HAP-1 (cell line): ENCODE data around the gene KCNMB2.

Experiments
- DNase-seq, 2 experiments: peaks; one replicate each; pipeline ENCODE4 v3.0.0-alpha.2; 2016 to 2020; ENCODE audit warnings: low spot score in 2 of 2
- H3K27me3 ChIP-seq: fragments of 250-450 bp; sonication (Bioruptor Pico); 2 replicates; pipeline ENCODE4 v1.5.1; 2020; ENCODE audit warnings: low read depth, mild to moderate bottlenecking, moderate library complexity
- H3K36me3 ChIP-seq: fragments of 250-450 bp; sonication (Bioruptor Pico); replicated peaks from 2 replicates; pipeline ENCODE4 v1.5.1; 2020; ENCODE audit warnings: mild to moderate bottlenecking
- H3K4me1 ChIP-seq: fragments of 250-450 bp; sonication (Bioruptor Pico); 2 replicates; pipeline ENCODE4 v1.5.1; 2020; ENCODE audit warnings: mild to moderate bottlenecking
- H3K4me3 ChIP-seq: fragments of 250-450 bp; sonication (Bioruptor Pico); 2 replicates; pipeline ENCODE4 v1.5.1; 2020; ENCODE audit warnings: mild to moderate bottlenecking, moderate library complexity
- H3K9me3 ChIP-seq: fragments of 250-450 bp; sonication (Bioruptor Pico); 2 replicates; pipeline ENCODE4 v1.5.1; 2020; ENCODE audit warnings: mild to moderate bottlenecking, moderate library complexity
- in situ Hi-C: fragments of 300-500 bp; cut with MboI; formaldehyde crosslinking; loops from 3 replicates; pipeline ENCODE4 v1.14.3; 2020; ENCODE audit warnings: low sequenced_read_pairs, inconsistent platforms, mixed read lengths

Gene KCNMB2

GRCh38 chr3:178663201-178663934, 127.1 kb downstream of the KCNMB2 start:
- no peak for DNase-seq
- H3K9me3 ChIP-seq = no peaks in the 10 kb centered on the region
- in situ Hi-C loops = no loop called here
- H3K4me3 ChIP-seq = no peak overlapping the region
- no peaks in the 10 kb centered on the region for H3K27me3 ChIP-seq
- H3K4me1 ChIP-seq = peaks cover 13% of the 10 kb centered on the region
- H3K36me3 ChIP-seq = no peaks in the 10 kb centered on the region

- H3K9me3 ChIP-seq = no peaks in the 10 kb centered on the region
- no peaks in the 10 kb centered on the region for H3K27me3 ChIP-seq
- in situ Hi-C loops = no loop called here
- H3K4me3 ChIP-seq = no peak overlapping the region
- no peak for DNase-seq
- peaks cover 13% of the 10 kb centered on the region for H3K4me1 ChIP-seq
- H3K36me3 ChIP-seq = no peaks in the 10 kb centered on the region
Observed at GRCh38 chr3:178665747-178666146, 129.5 kb downstream of the KCNMB2 start.

- H3K27me3 ChIP-seq = no peaks in the 10 kb centered on the region
- H3K4me1 ChIP-seq = peaks cover 6% of the 10 kb centered on the region; the same call in 1 of the 2 replicates
- H3K36me3 ChIP-seq = no peaks in the 10 kb centered on the region
- H3K9me3 ChIP-seq = no peaks in the 10 kb centered on the region
- H3K4me3 ChIP-seq = no peak overlapping the region
- no peak for DNase-seq
- in situ Hi-C loops = no loop called here
Observed at GRCh38 chr3:178669022-178669601, 132.9 kb downstream of the KCNMB2 start.

- H3K9me3 ChIP-seq = no peaks in the 10 kb centered on the region
- no peak overlapping the region for H3K4me3 ChIP-seq
- peaks cover 3% of the 10 kb centered on the region; the same call in 1 of the 2 replicates for H3K4me1 ChIP-seq
- no peaks in the 10 kb centered on the region for H3K36me3 ChIP-seq
- in situ Hi-C loops = no loop called here
- DNase-seq = no peak
- no peaks in the 10 kb centered on the region for H3K27me3 ChIP-seq
Observed at GRCh38 chr3:178669758-178670157, 133.5 kb downstream of the KCNMB2 start.

GRCh38 chr3:178671377-178671776, 135.1 kb downstream of the KCNMB2 start:
- in situ Hi-C loops = no loop called here
- no peaks in the 10 kb centered on the region for H3K27me3 ChIP-seq
- no peaks in the 10 kb centered on the region for H3K4me1 ChIP-seq
- no peak for DNase-seq
- H3K36me3 ChIP-seq = no peaks in the 10 kb centered on the region
- no peak overlapping the region for H3K4me3 ChIP-seq
- H3K9me3 ChIP-seq = no peaks in the 10 kb centered on the region

- Histone ChIP-seq H3K4me3 (no peak overlapping the region), H3K9me3 (no peaks in the 10 kb centered on the region), H3K36me3 (no peaks in the 10 kb centered on the region), H3K4me1 (no peaks in the 10 kb centered on the region), H3K27me3 (no peaks in the 10 kb centered on the region)
- in situ Hi-C loops = no loop called here
- no peak for DNase-seq
Observed at GRCh38 chr3:178671791-178672190, 135.6 kb downstream of the KCNMB2 start.

GRCh38 chr3:178672275-178672674, 136.0 kb downstream of the KCNMB2 start:
- no peak for DNase-seq
- Histone ChIP-seq H3K9me3 (no peaks in the 10 kb centered on the region), H3K36me3 (no peaks in the 10 kb centered on the region), H3K4me1 (no peaks in the 10 kb centered on the region), H3K4me3 (no peak overlapping the region), H3K27me3 (no peaks in the 10 kb centered on the region)
- in situ Hi-C loops = no loop called here

GRCh38 chr3:178673529-178673928, 137.3 kb downstream of the KCNMB2 start:
- no peaks in the 10 kb centered on the region for H3K4me1 ChIP-seq
- DNase-seq = no peak
- H3K4me3 ChIP-seq = no peak overlapping the region
- no peaks in the 10 kb centered on the region for H3K27me3 ChIP-seq
- no peaks in the 10 kb centered on the region for H3K36me3 ChIP-seq
- H3K9me3 ChIP-seq = no peaks in the 10 kb centered on the region
- in situ Hi-C loops = no loop called here

GRCh38 chr3:178676077-178676476, 139.8 kb downstream of the KCNMB2 start:
- no peak for DNase-seq
- Histone ChIP-seq H3K4me1 (no peaks in the 10 kb centered on the region), H3K9me3 (no peaks in the 10 kb centered on the region), H3K27me3 (no peaks in the 10 kb centered on the region), H3K4me3 (no peak overlapping the region), H3K36me3 (no peaks in the 10 kb centered on the region)
- in situ Hi-C loops = no loop called here

GRCh38 chr3:178676942-178677790, 140.9 kb downstream of the KCNMB2 start:
- H3K36me3 ChIP-seq = no peaks in the 10 kb centered on the region
- no peaks in the 10 kb centered on the region for H3K9me3 ChIP-seq
- no peaks in the 10 kb centered on the region for H3K27me3 ChIP-seq
- no peaks in the 10 kb centered on the region for H3K4me1 ChIP-seq
- in situ Hi-C loops = no loop called here
- no peak for DNase-seq
- H3K4me3 ChIP-seq = no peak overlapping the region

- in situ Hi-C loops = no loop called here
- Histone ChIP-seq H3K9me3 (no peaks in the 10 kb centered on the region), H3K27me3 (no peaks in the 10 kb centered on the region), H3K4me1 (no peaks in the 10 kb centered on the region), H3K4me3 (no peak overlapping the region), H3K36me3 (no peaks in the 10 kb centered on the region)
- no peak for DNase-seq
Observed at GRCh38 chr3:178677961-178678360, 141.7 kb downstream of the KCNMB2 start.

GRCh38 chr3:178680037-178680436, 143.8 kb downstream of the KCNMB2 start:
- Histone ChIP-seq H3K27me3 (no peaks in the 10 kb centered on the region), H3K4me1 (no peaks in the 10 kb centered on the region), H3K4me3 (no peak overlapping the region), H3K36me3 (no peaks in the 10 kb centered on the region), H3K9me3 (no peaks in the 10 kb centered on the region)
- DNase-seq = no peak
- in situ Hi-C loops = no loop called here

- in situ Hi-C loops = no loop called here
Observed at GRCh38 chr3:178680489-178680888, 144.3 kb downstream of the KCNMB2 start.

More at GRCh38 chr3:178680489-178680888, 144.3 kb downstream of the KCNMB2 start:
- Histone ChIP-seq H3K4me3 (no peak overlapping the region), H3K4me1 (no peaks in the 10 kb centered on the region), H3K36me3 (no peaks in the 10 kb centered on the region), H3K27me3 (no peaks in the 10 kb centered on the region), H3K9me3 (no peaks in the 10 kb centered on the region)
- no peak for DNase-seq
